Endothelial cell of umbilical vein (primary cell): Measurements from ENCODE around the gene PTPRE.

Experiments
- EZH2 ChIP-seq: IDR thresholded peaks from 2 replicates; pipeline ENCODE4 v1.6.1; 2012; ENCODE audit warnings: borderline replicate concordance, low read depth, mild to moderate bottlenecking, moderate library complexity, low read length, inconsistent platforms; ENCODE audit not compliant: severe bottlenecking
- JUN ChIP-seq: IDR thresholded peaks from 2 replicates; pipeline ENCODE4 v1.6.1; 2011; ENCODE audit warnings: borderline replicate concordance, low read depth; ENCODE audit not compliant: insufficient read length, insufficient read depth
- POLR2A ChIP-seq: IDR thresholded peaks from 2 replicates; pipeline ENCODE4 v1.6.1; 2012; ENCODE audit warnings: low read depth, mild to moderate bottlenecking, control low read depth, low read length
- POLR2AphosphoS5 ChIP-seq: IDR thresholded peaks from 2 replicates; pipeline ENCODE4 v1.6.1; 2012; ENCODE audit warnings: low read depth, mild to moderate bottlenecking, control low read depth, low read length, moderate library complexity; ENCODE audit not compliant: insufficient read depth
- TF ChIP-seq, protein P1 (sequence below), 2 donors: IDR thresholded peaks; 1 replicate in 1 of 2; 2 replicates in 1 of 2; pipeline ENCODE4 v1.5.1; 2011; ENCODE audit warnings: low read length in 2 of 2, mild to moderate bottlenecking in 2 of 2, moderate library complexity in 2 of 2, control low read depth in 1 of 2, inconsistent platforms in 1 of 2, low read depth in 1 of 2; ENCODE audit not compliant: insufficient read depth in 1 of 2; ENCODE audit errors: extremely low read depth in 1 of 2
- TF ChIP-seq, protein P2 (sequence below): IDR thresholded peaks from 2 replicates; pipeline ENCODE4 v1.6.1; 2011; ENCODE audit not compliant: insufficient read depth, insufficient read length

DNA sequence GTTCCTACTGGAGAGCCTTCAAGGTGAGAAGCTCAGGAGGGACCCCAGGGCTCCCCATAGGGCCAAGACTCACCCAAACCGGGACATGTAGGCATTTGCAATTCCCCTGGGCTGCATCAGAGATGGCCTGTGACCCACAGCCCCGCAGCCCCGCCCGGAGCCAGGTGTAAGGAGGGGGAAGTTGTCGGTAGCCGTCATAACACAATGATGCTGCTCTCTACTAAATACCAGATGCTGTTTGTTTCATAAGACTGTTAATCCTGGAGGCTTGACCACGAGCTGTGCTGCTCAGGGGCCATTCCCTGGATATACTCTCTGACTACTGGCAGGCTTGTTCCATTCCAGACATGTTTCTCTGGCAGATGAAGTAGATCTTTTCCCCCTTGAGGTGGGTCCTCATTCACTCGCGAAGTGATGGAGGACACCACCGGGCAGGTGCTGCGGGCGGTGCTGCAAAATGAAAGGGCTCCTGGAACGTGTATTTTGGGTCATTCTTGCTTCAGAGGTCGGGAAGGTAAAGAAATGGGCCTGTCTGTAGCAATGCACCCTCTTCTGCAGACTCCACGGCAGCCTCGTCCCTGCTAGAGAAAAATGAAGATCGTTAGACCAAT is 158.2 kb downstream of the PTPRE start:
- TF ChIP-seq POLR2AphosphoS5, result no peak
- no peak for TF ChIP-seq POLR2A
- TF ChIP-seq, protein P1, sequence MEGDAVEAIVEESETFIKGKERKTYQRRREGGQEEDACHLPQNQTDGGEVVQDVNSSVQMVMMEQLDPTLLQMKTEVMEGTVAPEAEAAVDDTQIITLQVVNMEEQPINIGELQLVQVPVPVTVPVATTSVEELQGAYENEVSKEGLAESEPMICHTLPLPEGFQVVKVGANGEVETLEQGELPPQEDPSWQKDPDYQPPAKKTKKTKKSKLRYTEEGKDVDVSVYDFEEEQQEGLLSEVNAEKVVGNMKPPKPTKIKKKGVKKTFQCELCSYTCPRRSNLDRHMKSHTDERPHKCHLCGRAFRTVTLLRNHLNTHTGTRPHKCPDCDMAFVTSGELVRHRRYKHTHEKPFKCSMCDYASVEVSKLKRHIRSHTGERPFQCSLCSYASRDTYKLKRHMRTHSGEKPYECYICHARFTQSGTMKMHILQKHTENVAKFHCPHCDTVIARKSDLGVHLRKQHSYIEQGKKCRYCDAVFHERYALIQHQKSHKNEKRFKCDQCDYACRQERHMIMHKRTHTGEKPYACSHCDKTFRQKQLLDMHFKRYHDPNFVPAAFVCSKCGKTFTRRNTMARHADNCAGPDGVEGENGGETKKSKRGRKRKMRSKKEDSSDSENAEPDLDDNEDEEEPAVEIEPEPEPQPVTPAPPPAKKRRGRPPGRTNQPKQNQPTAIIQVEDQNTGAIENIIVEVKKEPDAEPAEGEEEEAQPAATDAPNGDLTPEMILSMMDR (IDR thresholded peaks at IDR 0.05; ENCODE audit: extremely low read depth in 1 of 2, insufficient read depth in 1 of 2, low read depth in 1 of 2, low read length in 2 of 2), result no peak
- no peak for TF ChIP-seq JUN
- no peak for TF ChIP-seq EZH2
- TF ChIP-seq, protein P2, sequence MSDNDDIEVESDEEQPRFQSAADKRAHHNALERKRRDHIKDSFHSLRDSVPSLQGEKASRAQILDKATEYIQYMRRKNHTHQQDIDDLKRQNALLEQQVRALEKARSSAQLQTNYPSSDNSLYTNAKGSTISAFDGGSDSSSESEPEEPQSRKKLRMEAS, result no peak
